Spleen (tissue), 11 donors: ENCODE results near the gene RITA1. TPM values are rescaled to one million over a fixed set of nuclear protein-coding genes. Genes with fewer than 3 reads are reported as not detected.

Experiments
- DNase-seq: peaks from one replicate; pipeline ENCODE4 v3.0.0-alpha.2; 2020
- H3K27ac ChIP-seq, 8 donors: fragments of 200-600 bp; sonication (generic) in 7 of 8; 1 replicate in 4 of 8; 2 replicates in 4 of 8; pipeline versions ENCODE4 v1.5.0 to v1.8.0; 2016 to 2021; ENCODE audit warnings: inconsistent platforms in 4 of 8, mild to moderate bottlenecking in 4 of 8, moderate library complexity in 1 of 8
- H3K27me3 ChIP-seq, 7 donors: fragments of 200-600 bp; sonication (generic) in 6 of 7; replicated peaks in 1 of 7; 1 replicate in 4 of 7; 2 replicates in 3 of 7; pipeline versions ENCODE4 v1.5.0 to v1.8.0; 2016 to 2021; ENCODE audit warnings: inconsistent platforms in 3 of 7, mild to moderate bottlenecking in 1 of 7
- H3K36me3 ChIP-seq, 6 donors: fragments of 200-600 bp; sonication (generic) in 5 of 6; 1 replicate in 4 of 6; 2 replicates in 2 of 6; pipeline versions ENCODE4 v1.5.0 to v1.8.0; 2016 to 2021; ENCODE audit warnings: inconsistent platforms in 2 of 6
- H3K4me1 ChIP-seq, 6 donors: fragments of 200-600 bp; sonication (generic) in 5 of 6; 1 replicate in 3 of 6; 2 replicates in 3 of 6; pipeline versions ENCODE4 v1.5.0 to v1.8.0; 2016 to 2021; ENCODE audit warnings: inconsistent platforms in 3 of 6
- H3K4me3 ChIP-seq, 8 donors: fragments of 200-600 bp; sonication (generic) in 7 of 8; 1 replicate in 4 of 8; 2 replicates in 4 of 8; pipeline versions ENCODE4 v1.5.0 to v1.8.0; 2016 to 2021; ENCODE audit warnings: inconsistent platforms in 4 of 8, mild to moderate bottlenecking in 4 of 8, moderate library complexity in 2 of 8
- H3K9me3 ChIP-seq, 8 donors: fragments of 200-600 bp; sonication (generic) in 7 of 8; 1 replicate in 4 of 8; 2 replicates in 4 of 8; pipeline versions ENCODE4 v1.5.0 to v1.8.0; 2016 to 2021; ENCODE audit warnings: inconsistent platforms in 4 of 8
- CTCF ChIP-seq, 11 experiments: fragments of 200-600 bp in 7 of 11; fragments of 450-650 bp in 4 of 11; sonication (generic) in 4 of 11; IDR thresholded peaks in 8 of 11; conservative IDR thresholded peaks in 3 of 11; 1 replicate in 7 of 11; 2 replicates in 4 of 11; pipeline versions ENCODE4 v1.4.0 to v1.8.0; 2016 to 2021; ENCODE audit warnings: antibody characterized with exemption in 11 of 11, inconsistent platforms in 4 of 11, mild to moderate bottlenecking in 1 of 11
- POLR2A ChIP-seq, 3 donors: fragments of 450-650 bp; IDR thresholded peaks; one replicate each; pipeline ENCODE4 v1.5.1; 2017; ENCODE audit warnings: antibody characterized with exemption in 3 of 3, mild to moderate bottlenecking in 1 of 3
- POLR2AphosphoS5 ChIP-seq, 3 donors: sonication (generic); formaldehyde crosslinking; IDR thresholded peaks; one replicate each; pipeline ENCODE4 v1.5.1; 2017; ENCODE audit warnings: antibody characterized with exemption in 3 of 3
- WGBS, 5 donors: extraction: QIAGEN DNeasy Blood & Tissue Kit in 3 of 5; methylation state at CpG; one replicate each; pipeline versions ENCODE4 v1.1.5 to v1.1.7; 2013 to 2018; 5-methylcytosine and 5-hydroxymethylcytosine counted together
- intact Hi-C: fragments of 100-400 bp; cut with DNase I; formaldehyde crosslinking; loops from one replicate; pipeline ENCODE4 v1.15.0; 2023; ENCODE audit warnings: low total_unique reads
- polyA plus RNA-seq, 3 donors: library from polyadenylated mRNA; stranded (reverse); fragments of 200-250 nt; gene quantifications; one replicate each; pipeline ENCODE4 v1.2.1, GENCODE V29; 2013
- total RNA-seq, 7 donors: library from RNA; depleted of rRNA in 3 of 7; stranded (reverse); fragments of >200 nt in 3 of 7; fragmentation: NEBNext Ultra II Directional in 4 of 7; extraction: Animal tissue kit (Norgen Biotek cat#: 25700) in 4 of 7; gene quantifications; one replicate each; pipeline versions ENCODE4 v1.1.0 to v1.2.1, GENCODE V29; 2016 to 2021
- donor health status: healthy with polysubstance abuse.
- donor health status: DM: no; HTN: no; CAD: no; lungs with moderate emphysema.
- donor health status: DM: no; HTN: no; CAD: no.
- donor health status: Bipolar disorder and iron deficiency.
- donor health status: healthy.
- donor health status: DM: no; HTN: no; CAD: no.
- donor health status: DM: yes; HTN: yes; CAD: no.

RITA1 gene
- total and polyA plus RNA-seq, 10 donors = 9.0 to 15.6 (median 12.4) TPM

GRCh38 chr12:113154351-113154973, 31.1 kb upstream of the RITA1 start:
- peaks cover 0 to 70% (median 27%) of the 10 kb centered on the region in 7 donors for H3K27me3 ChIP-seq
- peak overlapping the region in 7 of 8 donors; percentile 5 to 72 (median 28) for H3K4me3 ChIP-seq
- intact Hi-C loops = loop anchor here (10.0 kb wide), 1 partner anchor 60 kb away; no protein-coding TSS in a partner anchor

GRCh38 chr12:113155060-113155459, 30.5 kb upstream of the RITA1 start:
- Histone ChIP-seq H3K27me3 (peaks cover 0 to 64% (median 27%) of the 10 kb centered on the region in 7 donors), H3K9me3 (no peaks in the 10 kb centered on the region), H3K27ac (no peak overlapping the region), H3K4me1 (peaks cover 19 to 44% (median 29%) of the 10 kb centered on the region in 6 donors), H3K36me3 (peaks cover 0 to 38% (median 28%) of the 10 kb centered on the region in 6 donors), H3K4me3 (peak overlapping the region in 1 of 8 donors; percentile 11)
- intact Hi-C loops = loop anchor here (5.0 to 10.0 kb wide), 2 partner anchors 60 to 108 kb away; no protein-coding TSS in a partner anchor
- 72 to 78% (median 74%) methylated on average over 12 of the region's 12 CpGs for WGBS, 5 donors
- TF ChIP-seq CTCF (IDR thresholded peaks at IDR 0.05 in 8 of 11, conservative IDR thresholded peaks at IDR 0.05 in 3 of 11) (no peak), POLR2AphosphoS5 (IDR thresholded peaks at IDR 0.05) (no peak), POLR2A (IDR thresholded peaks at IDR 0.05) (no peak)
- DNase-seq = no peak

More at GRCh38 chr12:113154351-113154973, 31.1 kb upstream of the RITA1 start:
- no peaks in the 10 kb centered on the region for H3K9me3 ChIP-seq
- H3K36me3 ChIP-seq = peaks cover 0 to 32% (median 22%) of the 10 kb centered on the region in 6 donors
- H3K4me1 ChIP-seq = peaks cover 19 to 44% (median 29%) of the 10 kb centered on the region in 6 donors
- peak in 1 of 3 donors; percentile 22 for TF ChIP-seq POLR2AphosphoS5 (IDR thresholded peaks at IDR 0.05)
- no peak for TF ChIP-seq CTCF (IDR thresholded peaks at IDR 0.05 in 8 of 11, conservative IDR thresholded peaks at IDR 0.05 in 3 of 11)
- no peak for DNase-seq
- H3K27ac ChIP-seq = no peak overlapping the region
- 4 to 6% (median 4%) methylated on average over 41 to 51 of the region's 51 CpGs for WGBS, 5 donors

GRCh38 chr12:113155646-113156045, 29.9 kb upstream of the RITA1 start:
- intact Hi-C loops = loop anchor here (5.0 to 10.0 kb wide), 2 partner anchors 61 to 108 kb away; no protein-coding TSS in a partner anchor
- WGBS, 5 donors = 18 to 32% (median 22%) methylated on average over 7 of the region's 7 CpGs
- no peak for TF ChIP-seq CTCF (IDR thresholded peaks at IDR 0.05 in 8 of 11, conservative IDR thresholded peaks at IDR 0.05 in 3 of 11)
- TF ChIP-seq POLR2A (IDR thresholded peaks at IDR 0.05) = no peak

GRCh38 chr12:113157218-113157859, 28.2 kb upstream of the RITA1 start:
- peaks cover 0 to 60% (median 50%) of the 10 kb centered on the region in 6 donors for H3K36me3 ChIP-seq
- no peak for DNase-seq
- no peak overlapping the region for H3K4me3 ChIP-seq
- no peak for TF ChIP-seq CTCF (IDR thresholded peaks at IDR 0.05 in 8 of 11, conservative IDR thresholded peaks at IDR 0.05 in 3 of 11)
- TF ChIP-seq POLR2A (IDR thresholded peaks at IDR 0.05) = no peak
- peak in 1 of 3 donors; percentile 62 for TF ChIP-seq POLR2AphosphoS5 (IDR thresholded peaks at IDR 0.05)
- H3K9me3 ChIP-seq = no peaks in the 10 kb centered on the region
- H3K27me3 ChIP-seq = peaks cover 0 to 42% (median 21%) of the 10 kb centered on the region in 7 donors
- H3K4me1 ChIP-seq = peaks cover 19 to 41% (median 29%) of the 10 kb centered on the region in 6 donors
- intact Hi-C loops = loop anchor here (5.0 to 10.0 kb wide), 2 partner anchors 63 to 110 kb away; no protein-coding TSS in a partner anchor
- 84 to 95% (median 89%) methylated on average over 11 to 12 of the region's 12 CpGs for WGBS, 5 donors
- no peak overlapping the region for H3K27ac ChIP-seq

More at GRCh38 chr12:113155646-113156045, 29.9 kb upstream of the RITA1 start:
- Histone ChIP-seq H3K4me1 (peaks cover 19 to 44% (median 29%) of the 10 kb centered on the region in 6 donors), H3K27ac (no peak overlapping the region), H3K4me3 (no peak overlapping the region), H3K27me3 (peaks cover 0 to 59% (median 27%) of the 10 kb centered on the region in 7 donors), H3K36me3 (peaks cover 0 to 43% (median 34%) of the 10 kb centered on the region in 6 donors), H3K9me3 (no peaks in the 10 kb centered on the region)
- DNase-seq = no peak
